NCI-H446 (cell line): Measurements from ENCODE around the gene CPPED1.

ENCODE experiments used
- DNase-seq, 2 experiments: peaks; one replicate each; lab custom pipeline; 2025; lab: John Stamatoyannopoulos, UW

Gene CPPED1

DNA sequence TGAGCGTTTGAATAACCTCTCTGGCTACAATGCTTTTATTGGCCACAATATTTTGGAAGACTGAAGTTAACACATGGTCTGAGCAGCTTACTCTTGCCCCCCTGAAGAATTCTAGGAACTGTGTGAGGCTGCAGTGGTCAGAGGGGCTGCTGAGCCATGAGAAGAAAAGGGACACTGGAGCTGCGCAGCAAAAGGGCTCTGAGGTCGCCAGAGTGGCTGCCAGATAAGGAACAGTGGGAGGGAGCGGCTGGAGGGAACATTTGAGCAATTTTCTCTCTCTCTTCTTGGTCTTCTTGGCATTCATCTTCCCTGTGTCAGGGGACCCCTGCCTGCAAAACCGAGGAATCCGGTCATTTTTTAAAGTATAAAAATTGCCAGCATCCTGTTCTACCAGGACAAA lies 66.1 kb downstream of the CPPED1 start:
- no peak for DNase-seq

DNA sequence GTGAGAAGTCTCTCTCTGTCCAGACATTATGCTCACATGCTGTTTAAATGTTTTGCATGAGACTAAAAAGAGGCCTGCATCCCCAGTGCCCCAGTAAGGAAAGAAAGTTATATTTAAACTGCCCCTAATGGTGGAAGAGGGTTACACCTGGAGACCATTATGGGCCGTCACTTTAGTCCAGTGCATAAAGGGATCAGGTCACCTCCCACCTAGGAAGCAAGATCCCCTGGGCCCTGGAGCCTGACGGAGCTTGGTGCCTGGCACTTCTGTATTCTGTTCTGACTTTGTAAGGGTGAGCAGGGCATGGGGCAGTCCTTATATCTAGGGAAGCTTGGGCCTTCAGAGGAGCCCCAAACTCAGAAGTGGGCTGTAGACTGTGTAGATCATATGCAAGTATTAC lies 67.9 kb downstream of the CPPED1 start:
- DNase-seq: no peak

DNA sequence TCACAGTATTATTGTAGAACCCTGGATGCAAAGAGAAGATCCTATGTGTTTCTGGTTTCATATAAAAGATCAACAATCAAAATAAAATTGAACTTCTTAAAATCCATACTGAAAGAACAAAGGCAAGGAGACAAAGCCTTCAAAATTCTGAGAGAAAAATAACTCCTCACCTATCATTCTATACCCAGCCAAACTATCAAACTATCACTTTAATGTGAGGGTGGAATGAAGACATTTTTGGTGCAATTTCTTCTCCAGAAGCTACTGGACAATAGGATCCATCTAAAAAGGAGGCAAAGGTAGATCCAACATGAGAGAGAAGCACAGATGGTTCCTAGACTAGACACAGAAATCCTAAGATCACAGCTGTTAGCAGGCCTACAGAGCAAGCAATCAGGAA lies 71.1 kb downstream of the CPPED1 start:
- no peak for DNase-seq

DNA sequence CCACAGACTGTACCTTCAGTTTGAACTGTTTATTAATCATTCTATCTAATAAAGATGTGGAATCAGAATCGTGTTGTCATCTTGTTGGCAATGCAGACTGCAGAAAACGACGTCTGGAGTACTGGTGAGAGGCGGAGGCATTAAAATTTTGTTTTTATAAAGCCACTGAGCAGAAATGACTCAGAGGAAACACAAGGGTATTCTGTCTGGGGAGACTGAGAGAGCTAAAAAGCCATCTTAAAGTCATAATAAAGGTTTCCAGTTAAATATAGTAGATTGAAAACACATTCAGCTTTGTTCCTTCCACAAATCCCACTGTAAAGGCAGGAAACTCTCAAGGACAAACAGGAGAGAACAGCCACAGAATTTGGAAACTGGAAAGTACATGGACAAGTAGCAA lies 74.2 kb downstream of the CPPED1 start:
- DNase-seq: no peak

DNA sequence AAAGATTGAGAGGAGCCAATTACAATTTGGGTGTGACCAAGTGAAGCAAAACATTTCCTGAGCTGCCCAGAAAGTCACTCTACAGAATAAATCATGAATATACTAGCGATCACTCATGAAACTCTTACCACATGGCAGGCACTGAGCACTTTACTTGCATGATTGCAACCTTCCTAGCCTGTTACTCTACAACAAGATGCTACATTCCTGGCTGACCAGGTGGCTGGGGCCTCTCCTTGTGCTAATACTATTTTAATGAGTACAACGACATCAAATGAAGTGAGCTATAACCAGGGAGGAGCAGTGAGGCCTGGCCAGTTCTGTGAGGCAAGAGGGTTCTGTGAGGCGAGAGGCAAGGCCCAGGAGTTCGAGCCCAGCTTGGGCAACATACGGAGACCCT lies 75.2 kb downstream of the CPPED1 start:
- no peak for DNase-seq

DNA sequence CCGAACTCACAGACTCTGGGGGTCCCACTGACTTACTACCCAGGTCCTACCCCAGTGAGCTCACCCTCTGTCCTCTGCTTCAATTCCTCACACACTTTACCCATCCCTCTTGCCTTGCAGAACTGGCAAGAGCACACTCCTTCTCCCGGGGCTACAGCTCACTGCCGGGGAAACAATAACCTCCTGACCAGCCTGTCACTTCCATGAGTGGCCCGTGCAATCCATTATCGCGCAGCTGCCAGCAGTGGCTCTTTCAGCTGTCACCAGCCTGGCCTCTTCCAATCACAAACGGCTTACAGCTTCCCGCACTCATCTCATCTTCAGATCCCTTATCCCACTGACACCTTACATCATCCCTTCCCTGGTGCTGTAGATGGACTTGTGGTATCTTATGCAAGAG lies 79.5 kb downstream of the CPPED1 start:
- DNase-seq: no peak

DNA sequence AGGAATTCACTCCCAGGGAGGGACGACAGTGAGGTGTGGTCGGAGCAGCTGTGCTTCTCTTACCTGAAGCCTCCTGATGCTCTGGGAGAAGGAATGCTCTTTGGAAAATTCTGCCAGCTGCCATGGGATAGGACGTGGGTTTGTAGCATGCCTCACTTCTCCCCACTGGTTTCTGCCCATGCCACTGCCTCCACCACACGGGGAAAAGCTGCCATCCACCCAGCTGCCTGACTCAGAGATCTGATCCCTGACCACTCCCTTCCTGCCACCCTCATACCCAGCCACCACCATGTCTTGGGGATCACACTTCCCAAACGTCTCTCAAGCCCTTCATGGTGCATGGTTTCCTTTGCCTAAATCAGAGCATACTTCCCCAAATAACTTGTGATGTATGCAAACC lies 80.0 kb downstream of the CPPED1 start:
- no peak for DNase-seq

DNA sequence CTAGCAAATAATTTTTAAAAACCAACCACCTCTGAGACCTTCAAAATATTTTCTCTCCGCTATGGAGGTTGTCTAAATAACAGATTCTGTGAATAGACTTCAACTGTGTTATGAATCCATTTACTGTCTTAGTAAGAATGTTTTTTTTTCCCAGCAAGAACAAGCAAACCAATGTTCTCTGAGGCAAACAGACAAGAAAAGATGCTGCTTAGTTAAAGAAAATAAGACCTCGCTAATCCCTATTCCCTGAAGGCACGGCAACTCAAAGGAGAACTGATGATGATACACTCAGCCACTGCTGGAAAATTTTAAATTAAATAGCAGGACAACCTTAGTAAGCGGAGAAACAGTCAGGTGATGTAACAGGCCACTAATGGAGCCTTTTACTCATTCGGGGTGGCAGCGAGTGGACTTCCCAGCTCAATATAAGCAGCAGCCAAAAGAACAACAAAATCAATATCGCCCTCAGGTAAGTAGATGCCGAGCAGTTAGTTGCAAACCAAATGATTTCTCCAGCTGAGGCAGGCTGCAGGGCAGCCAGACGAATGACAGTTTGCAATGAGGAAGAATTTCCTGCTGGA lies 81.8 kb downstream of the CPPED1 start:
- no peak for DNase-seq

DNA sequence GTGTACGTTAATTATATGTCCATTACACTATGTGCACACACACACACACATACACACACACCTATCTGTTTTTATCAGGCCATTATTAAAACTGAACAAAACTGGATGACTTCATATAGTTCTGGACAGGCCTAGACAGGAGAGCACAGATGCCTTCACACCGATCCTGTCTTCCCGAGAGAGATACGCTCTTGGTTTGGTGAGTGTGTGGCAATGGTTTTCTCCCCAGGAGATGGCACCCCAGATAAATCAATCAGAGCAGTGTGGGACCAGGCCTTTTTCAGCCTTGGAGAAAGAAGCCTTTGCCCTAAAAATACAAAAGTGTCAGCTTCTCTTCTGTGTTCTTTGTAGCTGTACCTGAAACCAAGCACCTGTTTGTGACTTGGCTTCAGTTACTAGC lies 83.7 kb downstream of the CPPED1 start:
- DNase-seq: no peak

DNA sequence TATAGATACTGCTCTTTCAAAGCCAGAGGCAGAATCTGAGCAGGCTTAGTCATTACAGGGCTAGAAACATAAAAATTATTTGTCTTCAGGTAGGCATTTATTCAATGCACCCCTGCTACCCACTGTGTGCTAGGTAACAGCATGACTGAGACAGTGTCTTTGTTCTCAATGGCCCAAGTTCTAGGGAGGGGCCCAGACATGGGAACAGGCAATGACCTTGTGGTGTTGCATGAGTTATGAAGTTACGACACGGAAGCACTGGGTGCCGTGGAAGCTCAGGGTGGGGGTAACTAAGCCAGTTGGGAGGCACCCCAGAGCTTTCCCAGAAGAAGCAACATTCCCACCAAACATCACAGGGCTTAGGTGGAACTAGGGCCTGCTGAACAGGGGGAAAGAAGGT lies 87.0 kb downstream of the CPPED1 start:
- DNase-seq: no peak

DNA sequence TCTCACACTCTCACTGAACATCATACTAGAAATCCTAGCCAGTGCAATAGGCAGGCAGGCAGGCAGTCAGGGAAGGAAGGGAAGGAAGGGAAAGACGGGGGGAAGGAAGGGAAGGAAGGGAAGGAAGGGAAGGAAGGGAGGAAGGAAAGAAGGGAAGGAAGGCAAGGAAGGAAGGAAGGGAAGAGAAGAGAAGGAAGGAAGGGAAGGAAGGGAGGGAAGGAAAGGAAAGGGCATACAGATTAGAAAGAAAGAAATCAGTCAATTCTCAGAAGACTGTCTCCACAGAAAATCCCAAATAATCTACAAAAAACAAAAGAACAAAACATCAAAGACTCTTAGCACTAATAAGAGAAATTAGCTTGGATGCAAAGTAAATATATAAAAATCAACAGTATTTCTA lies 93.9 kb downstream of the CPPED1 start:
- DNase-seq: no peak

DNA sequence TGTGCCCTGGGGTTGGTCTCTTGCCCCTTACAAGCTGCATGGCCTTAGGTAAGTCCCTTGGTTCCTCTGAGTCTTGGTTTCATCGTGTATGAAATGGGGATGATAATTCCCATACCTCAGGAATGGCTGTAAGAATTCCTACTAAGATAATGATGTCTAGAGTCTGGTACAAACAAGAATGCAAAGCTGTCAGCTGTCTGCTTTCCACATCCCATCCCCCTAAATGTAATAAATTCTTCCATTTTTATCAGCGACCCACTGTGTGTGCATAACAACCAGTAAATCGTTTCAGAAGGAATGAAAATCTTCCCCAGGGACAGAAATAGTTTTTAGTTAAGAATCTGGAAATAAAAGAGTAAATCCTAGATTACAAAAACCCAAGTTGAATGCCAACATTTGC lies 95.4 kb downstream of the CPPED1 start:
- DNase-seq: no peak

DNA sequence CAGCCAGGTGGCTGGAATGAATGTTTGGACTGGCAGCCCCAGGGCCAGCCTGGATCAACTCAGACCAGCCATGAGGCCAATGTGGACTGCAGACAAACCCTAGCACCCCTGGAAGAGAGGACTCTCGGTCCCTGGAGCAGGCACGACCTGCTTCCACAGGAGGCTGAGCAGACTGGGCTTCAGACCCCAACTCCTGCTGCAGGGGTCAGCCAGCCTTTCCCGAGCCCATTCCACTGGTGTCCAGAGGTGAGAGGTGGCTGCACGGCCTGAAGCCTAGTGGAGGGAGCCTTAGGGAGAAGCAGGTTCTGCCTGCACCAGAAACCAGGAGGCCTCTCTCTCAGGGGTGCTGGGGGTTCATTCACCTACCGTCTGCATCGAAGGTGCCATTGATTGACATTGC lies 97.1 kb downstream of the CPPED1 start:
- DNase-seq: no peak

DNA sequence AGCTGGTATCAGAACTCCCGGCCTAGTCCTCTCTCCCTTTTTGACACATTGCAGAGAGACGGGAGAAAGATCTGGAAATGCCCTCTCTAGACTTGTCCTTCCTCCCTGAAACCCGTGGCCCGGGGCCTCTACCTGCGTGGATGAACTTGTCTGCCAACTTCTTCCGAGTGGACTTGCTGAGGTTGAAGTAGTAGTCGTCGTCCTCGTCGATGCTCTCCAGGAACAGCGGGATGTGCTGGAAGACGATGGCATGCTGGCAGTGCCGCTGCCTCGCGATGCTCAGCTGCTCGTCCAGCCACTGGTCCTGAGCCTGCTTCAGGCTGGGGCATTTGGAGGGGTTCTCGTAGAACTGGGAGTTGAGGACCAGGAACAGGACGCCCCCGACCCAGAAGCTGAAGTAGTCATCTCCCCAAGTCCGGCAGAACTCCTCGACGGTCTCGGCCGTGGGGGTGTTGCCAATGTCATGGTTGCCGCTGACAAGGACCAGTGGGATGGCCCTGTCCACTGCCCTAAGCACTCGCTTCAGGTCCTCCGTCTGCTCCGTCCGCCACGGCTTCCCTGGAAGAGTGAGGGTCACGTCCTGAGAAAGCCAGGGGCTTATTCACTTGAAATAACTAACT lies 99.1 kb downstream of the CPPED1 start:
- no peak for DNase-seq

DNA sequence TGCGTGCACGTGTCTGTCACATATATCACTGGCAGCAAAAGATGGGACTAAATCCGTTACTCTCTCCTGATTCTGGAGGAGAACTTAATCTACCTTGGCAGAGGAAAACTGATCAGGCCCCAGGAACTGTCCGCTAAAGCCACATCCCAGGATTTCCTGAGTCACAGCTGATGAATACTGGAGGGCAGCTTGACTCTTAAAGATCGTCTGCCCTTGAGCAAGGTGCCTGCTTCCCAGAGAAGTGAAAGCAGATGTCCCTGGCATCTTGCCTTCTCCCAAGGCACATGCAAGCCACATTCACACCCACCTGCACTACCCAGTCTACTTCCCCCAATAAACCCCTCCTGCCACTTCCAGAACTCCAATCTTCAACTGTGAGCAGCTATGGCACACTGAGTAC lies 99.8 kb downstream of the CPPED1 start:
- no peak for DNase-seq

DNA sequence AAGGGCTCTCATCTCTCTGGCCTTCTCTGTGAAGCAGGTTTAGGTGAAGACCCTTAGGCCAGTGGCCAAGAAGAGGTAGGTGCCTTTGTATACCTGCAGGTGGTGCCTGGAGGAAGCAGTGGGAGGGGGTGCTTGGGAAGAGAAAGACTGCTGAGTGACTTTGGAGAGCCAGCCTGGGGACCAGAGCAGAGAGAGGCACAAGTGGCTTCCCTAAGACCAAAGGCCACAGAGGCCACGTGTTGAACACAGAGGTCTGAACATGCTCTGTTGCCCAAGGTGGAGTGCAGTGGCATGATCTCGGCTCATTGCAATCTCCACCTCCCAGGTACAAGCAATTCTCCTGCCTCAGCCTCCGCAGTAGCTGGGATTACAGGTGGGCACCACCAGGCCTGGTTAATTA lies 103.5 kb downstream of the CPPED1 start:
- DNase-seq: no peak

DNA sequence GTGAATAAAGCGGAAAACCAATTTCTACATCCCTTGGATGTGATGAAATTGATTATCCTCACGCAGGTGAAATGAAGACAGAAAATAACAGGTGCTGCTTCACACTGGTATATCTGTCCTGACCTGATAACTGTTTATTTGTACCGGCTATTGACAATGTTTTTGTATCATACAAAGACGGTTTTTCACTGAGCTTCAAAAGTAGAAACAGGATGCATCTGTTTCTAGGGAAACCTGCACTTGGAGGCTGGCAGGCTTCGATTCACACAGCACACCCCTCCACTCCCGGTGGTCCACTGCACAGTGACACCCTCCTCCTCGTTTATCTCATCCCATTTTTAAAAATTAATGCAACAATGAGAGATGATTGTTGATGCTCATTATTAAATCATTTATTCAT lies 104.5 kb downstream of the CPPED1 start:
- DNase-seq: no peak

DNA sequence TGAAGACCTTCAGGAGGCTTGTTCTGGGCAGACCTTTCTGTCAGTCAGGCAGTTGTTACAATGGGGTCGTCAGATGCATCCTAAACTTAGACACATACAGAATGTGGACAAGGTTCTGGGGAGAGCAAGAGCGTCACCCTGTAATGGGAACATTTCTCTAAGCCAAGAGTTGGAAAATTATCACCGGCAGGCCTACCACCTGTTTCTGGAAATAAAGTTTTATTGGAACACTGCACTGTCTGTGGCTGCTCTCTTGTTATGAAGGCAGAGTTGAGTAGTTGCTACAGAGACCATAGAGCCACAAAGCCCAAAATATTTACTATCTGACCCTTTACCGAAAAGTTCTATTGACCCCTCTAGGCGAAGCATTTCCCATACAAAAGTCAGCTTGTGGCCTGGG lies 106.2 kb downstream of the CPPED1 start:
- no peak for DNase-seq

DNA sequence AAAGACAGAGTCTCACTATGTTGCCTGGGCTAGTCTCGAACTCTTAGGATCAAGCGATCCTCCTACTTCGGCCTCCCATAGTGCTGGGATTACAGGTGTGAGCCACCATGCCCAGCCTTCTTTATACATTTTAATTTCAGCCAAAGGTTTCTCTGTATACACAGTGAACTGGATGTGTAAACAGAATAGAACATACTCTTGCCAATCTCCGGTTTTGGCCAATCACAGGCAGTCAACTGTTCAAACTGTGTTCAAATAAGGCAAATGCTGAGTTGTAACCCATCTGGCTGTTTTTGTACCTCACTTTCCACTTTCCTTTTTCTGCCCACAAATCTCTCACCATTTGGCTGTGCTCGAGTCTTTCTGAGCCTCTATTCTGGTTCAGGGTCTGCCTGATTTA lies 108.2 kb downstream of the CPPED1 start:
- no peak for DNase-seq

DNA sequence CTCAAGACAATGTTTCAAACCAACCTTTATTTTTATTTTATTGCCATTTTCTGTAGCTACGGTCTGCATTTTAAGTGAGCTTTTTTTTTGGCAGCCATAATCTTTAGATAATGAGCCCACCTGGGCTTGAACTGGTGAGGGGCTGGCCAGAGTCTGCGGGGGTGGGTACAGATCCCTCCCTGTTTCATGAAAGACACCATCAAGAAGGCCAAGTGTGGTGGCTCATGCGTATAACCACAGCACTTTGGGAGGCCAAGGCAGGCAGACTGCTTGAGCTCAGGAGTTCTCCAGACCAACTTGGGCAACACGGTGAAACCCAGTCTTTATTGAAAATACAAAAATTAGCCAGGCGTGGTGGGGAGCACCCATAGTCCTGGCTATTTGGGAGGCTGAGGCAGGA lies 113.7 kb downstream of the CPPED1 start:
- DNase-seq: no peak

DNA sequence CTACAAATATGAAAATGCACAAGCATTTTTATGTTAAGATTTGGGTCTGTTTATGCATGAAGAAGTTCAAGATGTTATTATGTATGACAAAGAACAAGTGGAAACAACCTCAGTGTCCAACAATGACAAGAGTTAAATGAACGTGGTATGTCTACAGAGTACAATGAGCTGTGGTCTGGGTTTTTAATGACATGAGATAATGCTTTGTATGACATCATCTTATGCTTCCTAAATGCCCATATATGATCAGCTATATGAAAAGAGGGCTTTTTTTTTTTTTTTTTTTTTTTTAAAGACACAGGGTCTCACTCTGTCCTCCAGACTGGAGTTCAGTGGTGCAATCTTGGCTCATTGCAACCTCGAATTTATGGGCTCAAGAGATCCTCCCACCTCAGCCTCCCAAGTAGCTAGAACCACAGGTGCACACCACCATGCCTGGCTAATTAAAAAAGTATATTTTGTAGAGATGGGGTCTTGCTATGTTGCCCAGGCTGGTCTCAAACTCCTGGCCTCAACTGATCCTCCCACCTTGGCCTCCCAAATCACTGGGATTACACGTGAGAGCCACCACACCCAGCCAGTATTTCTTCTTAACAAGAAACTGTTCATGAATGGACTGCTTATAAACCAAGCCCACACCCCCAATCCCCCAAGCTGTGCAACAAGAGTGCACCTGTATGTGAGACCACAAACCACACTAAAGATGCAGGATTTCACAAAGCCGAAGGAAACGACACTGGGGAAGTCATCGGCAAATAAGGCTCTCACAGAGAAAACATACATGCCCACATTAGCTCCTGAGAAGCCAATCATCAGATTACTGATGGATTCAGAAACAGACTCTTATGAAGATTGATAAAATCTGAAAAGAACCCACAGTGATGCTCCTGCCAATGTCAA lies 114.5 kb downstream of the CPPED1 start:
- DNase-seq: no peak

DNA sequence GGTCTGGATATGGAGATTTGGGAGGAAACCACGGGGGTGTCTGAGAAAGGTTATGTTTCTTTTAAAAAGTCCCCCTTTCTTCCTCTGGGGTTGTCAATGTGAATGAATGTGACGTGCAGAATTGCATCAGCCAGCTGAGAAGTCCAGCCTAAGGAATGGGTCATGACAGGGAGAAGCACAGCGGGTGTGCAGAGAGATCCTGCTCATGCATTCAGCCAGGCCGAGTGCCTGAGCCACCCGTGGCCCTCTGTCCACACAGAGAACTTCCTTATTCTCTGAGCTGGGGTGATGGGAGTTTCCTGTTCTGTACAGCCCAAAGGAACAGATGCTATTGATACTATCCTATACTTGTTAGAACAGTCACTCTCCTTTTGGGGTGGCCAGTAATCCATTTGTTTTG lies 117.9 kb downstream of the CPPED1 start:
- no peak for DNase-seq

DNA sequence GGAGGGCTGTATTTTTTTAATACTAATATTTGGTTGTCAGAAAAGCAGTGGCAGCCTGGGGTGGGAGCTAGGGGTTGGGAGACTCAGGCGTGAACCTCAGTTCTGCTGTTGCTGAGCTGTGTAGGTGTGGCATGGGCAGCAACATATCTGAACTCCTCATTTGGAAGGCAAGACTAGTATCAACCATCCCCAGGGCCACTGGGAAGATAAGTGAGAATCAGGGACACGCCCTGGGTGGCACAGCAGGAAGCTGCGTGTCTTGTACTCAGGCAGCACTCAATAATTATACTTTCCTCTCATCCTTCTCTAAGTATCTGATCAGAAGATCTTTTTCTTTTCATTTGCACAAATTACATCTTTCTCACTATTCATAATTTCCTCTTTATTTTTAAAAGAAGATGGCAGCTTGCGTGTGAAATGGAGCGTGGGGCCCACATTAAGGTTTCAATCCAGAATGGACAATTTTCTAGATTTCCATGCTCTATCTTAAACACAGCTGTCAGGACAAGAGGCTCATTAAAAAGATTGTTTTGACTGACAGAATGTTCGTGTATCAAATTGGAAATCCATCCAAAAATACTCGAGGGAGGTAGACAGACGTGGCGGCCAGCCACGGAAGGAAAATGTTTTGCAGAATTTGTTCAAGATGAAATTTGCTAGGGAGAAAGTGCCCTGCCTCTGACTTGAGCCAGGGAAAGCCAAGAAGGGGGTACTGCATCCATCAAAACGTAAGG lies 121.1 kb downstream of the CPPED1 start:
- DNase-seq: no peak
